ENCODE results near the gene TOR4A.

Gene TOR4A

GRCh38 chr9:137306066-137306849, 28.7 kb downstream of the TOR4A start:
- Mint-ChIP-seq H3K4me3 (no peak overlapping the region), H3K27ac (no peak overlapping the region), H3K27me3 (no peaks in the 10 kb centered on the region), H3K9me3 (no peaks in the 10 kb centered on the region), H3K36me3 (ENCODE audit: low read depth) (no peaks in the 10 kb centered on the region), H3K4me1 (peaks cover 16% of the 10 kb centered on the region)
- no peak for ATAC-seq
- no peak for DNase-seq

GRCh38 chr9:137306850-137307254, 29.3 kb downstream of the TOR4A start:
- DNase-seq (no peak), ATAC-seq (no peak)
- Mint-ChIP-seq H3K4me3 (no peak overlapping the region), H3K9me3 (no peaks in the 10 kb centered on the region), H3K27me3 (no peaks in the 10 kb centered on the region), H3K27ac (no peak overlapping the region), H3K36me3 (ENCODE audit: low read depth) (no peaks in the 10 kb centered on the region), H3K4me1 (peaks cover 13% of the 10 kb centered on the region)

DNA sequence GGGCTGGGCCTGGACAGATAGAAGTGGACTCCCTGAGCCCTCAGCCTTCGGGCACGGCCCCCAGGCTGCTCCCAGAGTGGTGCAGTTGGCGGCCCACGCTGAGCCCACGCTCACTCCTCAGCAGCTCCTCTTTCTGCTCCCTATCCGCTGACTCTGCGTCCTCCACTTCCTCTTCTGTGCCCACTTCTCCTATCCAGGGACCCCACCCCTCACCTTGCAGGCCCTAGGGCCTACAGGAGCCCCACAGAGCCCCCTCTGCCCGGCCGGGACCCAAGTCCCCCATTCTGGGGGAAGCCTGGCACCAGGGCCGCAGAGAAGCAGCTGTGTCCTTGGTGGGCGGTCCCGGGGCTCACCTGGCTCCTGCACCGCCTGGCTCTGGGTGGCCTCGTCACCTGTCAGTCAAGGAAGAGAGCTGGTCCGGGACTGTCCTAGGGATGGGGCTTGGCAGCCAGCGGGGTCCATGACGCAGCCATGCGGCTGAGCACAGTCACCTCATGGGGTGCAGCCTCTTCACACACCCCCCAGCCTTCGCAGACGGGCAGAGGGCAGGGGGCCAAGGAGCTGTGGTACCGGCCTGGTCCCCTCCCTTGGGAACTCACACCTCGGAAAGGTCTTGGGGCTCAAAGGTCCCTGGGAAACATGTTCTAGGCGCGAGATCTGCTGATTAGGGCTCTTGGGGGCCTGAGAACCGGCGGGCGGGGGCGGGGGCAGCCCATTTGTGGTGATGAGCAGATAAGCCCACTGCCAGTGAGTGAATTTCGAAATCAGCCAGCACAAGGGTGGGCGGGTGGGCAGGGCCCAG, 29.9 kb downstream of the TOR4A start:
- no peak for ATAC-seq
- Mint-ChIP-seq H3K4me3 (no peak overlapping the region), H3K36me3 (ENCODE audit: low read depth) (no peaks in the 10 kb centered on the region), H3K27me3 (no peaks in the 10 kb centered on the region), H3K4me1 (peaks cover 13% of the 10 kb centered on the region), H3K9me3 (no peaks in the 10 kb centered on the region), H3K27ac (no peak overlapping the region)
- DNase-seq: no peak

GRCh38 chr9:137308057-137308619, 30.6 kb downstream of the TOR4A start:
- no peak for ATAC-seq
- no peak overlapping the region for H3K27ac Mint-ChIP-seq
- H3K4me3 Mint-ChIP-seq: no peak overlapping the region
- no peaks in the 10 kb centered on the region for H3K36me3 Mint-ChIP-seq (ENCODE audit: low read depth)
- H3K27me3 Mint-ChIP-seq: no peaks in the 10 kb centered on the region
- peaks cover 11% of the 10 kb centered on the region for H3K4me1 Mint-ChIP-seq
- H3K9me3 Mint-ChIP-seq: no peaks in the 10 kb centered on the region
- DNase-seq: no peak

DNA sequence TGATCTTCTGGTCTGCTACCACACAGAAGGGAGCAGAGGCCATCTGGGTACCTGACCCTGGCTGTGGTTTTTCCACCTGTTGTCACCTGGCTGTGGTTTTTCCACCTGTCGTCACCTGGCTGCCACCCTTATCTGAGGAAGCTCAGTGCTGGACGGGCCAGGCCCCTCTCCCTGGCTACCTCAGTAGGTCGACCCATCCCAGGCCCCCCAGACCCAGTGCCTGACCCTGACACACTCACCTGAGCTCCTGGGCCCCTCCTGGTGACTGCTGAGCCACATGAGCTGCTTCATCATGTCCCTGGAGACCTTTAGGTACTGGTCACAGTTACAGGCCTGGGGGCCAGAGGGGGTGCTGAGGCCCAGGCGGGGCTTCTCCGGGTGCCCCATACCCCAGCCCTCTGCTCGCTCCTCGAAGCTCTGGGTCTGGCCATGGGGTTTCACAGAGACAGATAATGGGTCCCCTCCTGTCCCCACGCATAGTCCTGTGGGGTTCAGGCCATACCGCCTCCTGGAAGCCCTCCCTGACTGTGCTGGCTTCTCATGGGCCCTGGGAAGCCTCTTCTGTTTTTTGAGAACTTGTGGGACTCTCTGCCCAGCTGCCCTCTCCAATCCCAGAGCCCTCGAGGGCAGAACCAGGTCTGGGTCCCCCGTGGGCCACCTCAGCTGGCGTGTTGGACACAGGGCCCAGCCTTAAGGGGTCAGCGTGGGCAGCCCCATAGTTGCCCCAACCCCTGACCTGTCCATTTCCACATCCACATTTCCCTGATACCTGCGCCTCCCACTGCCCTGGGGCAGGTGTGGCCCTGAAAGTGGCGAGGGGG, 32.1 kb downstream of the TOR4A start:
- DNase-seq (no peak), ATAC-seq (no peak)
- Mint-ChIP-seq H3K36me3 (ENCODE audit: low read depth) (no peaks in the 10 kb centered on the region), H3K4me1 (peaks cover 8% of the 10 kb centered on the region), H3K4me3 (no peak overlapping the region), H3K27me3 (no peaks in the 10 kb centered on the region), H3K9me3 (no peaks in the 10 kb centered on the region), H3K27ac (no peak overlapping the region)

GRCh38 chr9:137310189-137311052, 32.9 kb downstream of the TOR4A start:
- Mint-ChIP-seq H3K4me3 (no peak overlapping the region), H3K36me3 (ENCODE audit: low read depth) (no peaks in the 10 kb centered on the region), H3K4me1 (peaks cover 4% of the 10 kb centered on the region), H3K9me3 (no peaks in the 10 kb centered on the region), H3K27ac (no peak overlapping the region), H3K27me3 (no peaks in the 10 kb centered on the region)
- ATAC-seq: no peak
- DNase-seq: no peak

DNA sequence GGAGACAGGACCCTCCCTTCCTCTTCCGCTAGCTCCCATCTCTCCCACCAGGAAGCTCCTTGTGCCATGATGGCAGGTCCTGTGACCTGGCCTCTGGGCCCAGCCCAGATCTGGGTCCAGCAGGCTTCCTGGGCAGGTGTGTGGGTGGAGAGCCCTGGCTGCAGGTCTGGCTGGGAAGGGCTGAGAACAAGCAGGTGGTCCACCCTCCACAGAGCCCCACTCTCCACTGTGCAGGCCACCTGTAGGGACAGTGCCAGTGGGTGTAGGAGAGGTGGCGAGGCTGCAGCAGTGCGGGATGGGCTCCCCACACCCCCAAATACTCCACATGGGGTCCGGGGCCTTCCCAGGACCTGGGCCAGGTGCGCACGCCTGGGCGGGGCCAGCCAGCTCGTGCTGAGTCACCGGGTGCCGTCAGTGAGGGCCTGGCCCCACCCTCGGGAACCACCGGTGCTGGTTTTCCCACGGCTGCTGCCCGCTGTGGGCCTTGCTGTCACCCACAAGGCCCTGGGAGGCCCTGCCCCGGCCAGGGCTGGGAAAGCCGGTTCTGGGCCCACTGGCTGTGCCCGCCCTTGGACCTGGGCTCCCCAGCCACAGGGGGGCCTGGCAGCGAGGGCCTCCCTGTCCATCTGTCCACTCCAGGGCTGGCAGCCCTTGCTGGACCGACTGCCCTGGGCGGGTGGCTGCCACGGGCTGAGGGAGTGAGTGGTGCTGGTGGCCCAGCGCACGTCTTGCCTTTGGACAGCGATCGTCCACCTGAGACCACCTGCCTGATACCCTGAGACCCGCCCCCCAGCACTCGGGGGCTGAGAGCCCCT, 33.9 kb downstream of the TOR4A start:
- no peak for DNase-seq
- Mint-ChIP-seq H3K36me3 (ENCODE audit: low read depth) (no peaks in the 10 kb centered on the region), H3K27ac (no peak overlapping the region)

DNA sequence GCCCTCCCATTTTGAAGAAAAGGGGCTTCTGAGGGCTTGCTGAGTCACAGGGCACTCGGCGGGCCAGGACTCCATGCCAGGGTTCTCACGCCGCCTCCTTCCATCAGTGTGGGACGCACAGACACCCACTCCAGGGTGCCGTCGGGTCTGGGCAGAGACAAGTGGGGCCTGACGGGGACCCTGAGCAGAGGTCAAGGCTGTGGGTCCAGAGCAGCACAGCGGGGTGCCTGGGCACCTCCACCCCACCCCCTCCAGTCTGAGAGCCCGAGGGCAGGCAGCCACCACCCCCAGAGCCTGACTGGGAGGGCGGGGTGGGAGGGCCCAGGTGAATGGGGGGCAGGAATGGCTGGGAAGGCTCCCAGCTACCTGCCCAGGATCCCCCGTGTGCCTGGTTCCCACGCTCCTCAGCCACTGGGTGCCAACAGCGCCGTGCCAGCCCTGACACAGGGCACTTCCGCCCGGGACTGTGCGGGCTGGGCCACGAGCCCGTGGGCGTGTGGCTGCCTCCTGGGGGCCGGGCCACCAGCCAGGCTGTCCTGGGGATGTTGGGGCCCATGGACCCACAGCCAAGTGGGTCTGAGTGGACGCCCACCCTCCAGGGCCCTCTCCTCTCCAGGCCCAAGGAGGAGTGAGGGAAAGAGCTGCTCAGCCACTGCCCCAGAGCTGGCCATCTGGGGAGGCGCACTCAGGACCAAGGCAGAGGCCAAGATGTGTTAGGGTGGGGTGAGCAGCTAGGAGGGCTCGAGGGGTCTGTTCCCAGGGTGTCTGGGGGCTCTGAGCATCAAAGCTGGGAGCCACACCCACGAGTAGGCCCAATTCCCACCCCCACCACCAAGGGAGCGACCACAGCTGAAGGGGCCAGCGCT, 34.7 kb downstream of the TOR4A start:
- no peaks in the 10 kb centered on the region for H3K9me3 Mint-ChIP-seq
- no peaks in the 10 kb centered on the region for H3K36me3 Mint-ChIP-seq (ENCODE audit: low read depth)
- ATAC-seq (no peak), DNase-seq (no peak)
- no peak overlapping the region for H3K27ac Mint-ChIP-seq
- H3K4me3 Mint-ChIP-seq: no peak overlapping the region
- H3K4me1 Mint-ChIP-seq: no peaks in the 10 kb centered on the region
- peaks cover 2% of the 10 kb centered on the region for H3K27me3 Mint-ChIP-seq

More for the DNA sequence above, 33.9 kb downstream of the TOR4A start:
- no peak for ATAC-seq
- Mint-ChIP-seq H3K4me1 (peaks cover 1% of the 10 kb centered on the region), H3K9me3 (no peaks in the 10 kb centered on the region), H3K4me3 (no peak overlapping the region), H3K27me3 (no peaks in the 10 kb centered on the region)

- Mint-ChIP-seq H3K27ac (no peak overlapping the region), H3K4me3 (no peak overlapping the region), H3K27me3 (peaks cover 2% of the 10 kb centered on the region), H3K9me3 (no peaks in the 10 kb centered on the region), H3K36me3 (ENCODE audit: low read depth) (no peaks in the 10 kb centered on the region), H3K4me1 (no peaks in the 10 kb centered on the region)
- no peak for DNase-seq
- no peak for ATAC-seq
Observed at GRCh38 chr9:137312852-137313325, 35.4 kb downstream of the TOR4A start.

DNA sequence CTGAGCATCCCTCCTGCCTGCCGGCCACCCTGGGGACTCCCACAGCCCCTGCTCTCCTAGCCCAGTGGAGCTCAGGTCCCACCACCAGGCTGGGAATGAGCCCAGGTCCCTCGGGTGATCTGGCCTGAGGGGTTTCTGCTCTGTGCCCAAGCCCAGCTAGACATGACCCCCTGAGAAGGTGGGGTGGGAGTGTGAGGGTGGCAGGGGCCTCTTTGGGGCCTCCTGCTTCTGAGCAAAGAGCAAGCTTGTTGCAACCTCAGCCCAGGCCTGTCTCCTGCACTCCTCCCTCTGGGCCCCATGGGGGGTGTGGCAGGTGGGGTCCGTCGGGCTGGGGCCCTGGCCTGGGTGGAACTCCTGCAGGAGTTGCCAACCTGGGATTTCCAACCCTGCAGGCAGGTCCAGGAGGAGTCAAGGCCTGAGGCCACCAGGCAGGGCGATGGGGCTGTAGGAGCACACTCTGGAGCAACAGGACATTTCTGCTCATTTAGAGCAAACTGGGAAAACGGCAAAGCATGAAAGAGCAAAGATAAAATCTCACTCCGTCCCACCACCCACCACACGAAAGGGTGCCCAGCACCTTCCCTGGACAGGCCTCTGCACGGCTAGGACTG, 35.9 kb downstream of the TOR4A start:
- DNase-seq (no peak), ATAC-seq (no peak)
- H3K9me3 Mint-ChIP-seq: no peaks in the 10 kb centered on the region
- H3K36me3 Mint-ChIP-seq (ENCODE audit: low read depth): no peaks in the 10 kb centered on the region
- H3K27ac Mint-ChIP-seq: no peak overlapping the region
- H3K4me1 Mint-ChIP-seq: no peaks in the 10 kb centered on the region
- peaks cover 2% of the 10 kb centered on the region for H3K27me3 Mint-ChIP-seq
- H3K4me3 Mint-ChIP-seq: no peak overlapping the region

DNA sequence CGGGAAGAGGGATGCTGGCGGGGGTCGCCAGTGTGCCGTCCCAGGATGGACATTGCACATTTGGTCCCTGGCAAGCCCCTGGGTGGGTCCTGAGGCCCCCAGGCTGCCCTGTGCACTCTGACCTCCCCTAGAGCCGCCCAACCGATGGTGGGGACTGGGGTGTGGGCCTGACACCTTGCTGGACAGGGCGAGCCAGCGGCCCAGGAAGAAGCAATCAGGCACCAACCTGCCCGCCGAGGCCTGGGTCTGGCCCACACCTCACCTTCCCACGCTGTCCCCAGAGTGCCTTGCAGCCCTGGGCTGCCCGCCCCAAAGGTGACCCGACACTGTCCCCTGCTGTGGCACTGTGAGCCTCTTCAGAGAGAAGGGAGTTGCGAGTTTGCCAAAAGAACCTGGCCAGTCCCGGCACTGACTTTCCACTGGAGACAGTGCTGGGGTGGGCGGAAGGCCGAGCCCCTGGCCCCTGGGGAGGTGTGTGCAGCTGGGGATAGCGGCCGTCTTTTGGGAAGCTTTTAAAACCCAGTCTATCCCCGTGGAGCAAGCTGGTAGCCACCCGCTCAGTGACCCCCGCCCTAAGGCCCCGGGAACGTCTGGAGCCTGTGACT, 36.5 kb downstream of the TOR4A start:
- Mint-ChIP-seq H3K9me3 (no peaks in the 10 kb centered on the region), H3K27me3 (peaks cover 2% of the 10 kb centered on the region), H3K4me3 (no peak overlapping the region), H3K27ac (no peak overlapping the region), H3K36me3 (ENCODE audit: low read depth) (no peaks in the 10 kb centered on the region), H3K4me1 (no peaks in the 10 kb centered on the region)
- DNase-seq (no peak), ATAC-seq (no peak)

Data from activated naive CD8-positive, alpha-beta T cell treated with anti-CD3 and anti-CD28 coated beads, Interleukin-2, amount 50 U/mL, for 24 hours (primary cell).